Hepatocyte (in vitro differentiated cells): ENCODE data around the gene MYH7B. TPM values are rescaled to one million over a fixed set of nuclear protein-coding genes. Genes with fewer than 3 reads are reported as not detected.

Source experiments
- DNase-seq: peaks from one replicate; pipeline ENCODE4 v3.0.0-alpha.2; 2016; ENCODE audit warnings: low spot score
- H2AFZ ChIP-seq: fragments of 200-600 bp; sonication (generic); 2 replicates; pipeline ENCODE4 v1.6.0; 2016; ENCODE audit warnings: antibody characterized with exemption, mild to moderate bottlenecking
- H3K27ac ChIP-seq: fragments of 200-600 bp; sonication (generic); 2 replicates; pipeline ENCODE4 v1.5.1; 2016; ENCODE audit warnings: mild to moderate bottlenecking
- H3K27me3 ChIP-seq: fragments of 200-600 bp; sonication (generic); 2 replicates; pipeline ENCODE4 v1.6.1; 2016
- H3K36me3 ChIP-seq: fragments of 200-600 bp; sonication (generic); replicated peaks from 2 replicates; pipeline ENCODE4 v1.5.1; 2016; ENCODE audit warnings: low read depth; ENCODE audit not compliant: insufficient read depth
- H3K4me1 ChIP-seq: fragments of 200-600 bp; sonication (generic); 2 replicates; pipeline ENCODE4 v1.5.1; 2016; ENCODE audit warnings: mild to moderate bottlenecking, moderate library complexity; ENCODE audit not compliant: insufficient read depth
- H3K4me2 ChIP-seq: fragments of 200-600 bp; sonication (generic); 2 replicates; pipeline ENCODE4 v1.6.0; 2016
- H3K4me3 ChIP-seq: fragments of 200-600 bp; sonication (generic); 2 replicates; pipeline ENCODE4 v1.5.1; 2016; ENCODE audit warnings: mild to moderate bottlenecking
- H3K79me2 ChIP-seq: fragments of 200-600 bp; sonication (generic); 2 replicates; pipeline ENCODE4 v1.6.0; 2017; ENCODE audit warnings: mild to moderate bottlenecking
- H3K9me2 ChIP-seq: fragments of 200-600 bp; sonication (generic); replicated peaks from 2 replicates; pipeline ENCODE4 v1.6.0; 2017; ENCODE audit warnings: mild to moderate bottlenecking; ENCODE audit not compliant: insufficient read depth
- H3K9me3 ChIP-seq: fragments of 200-600 bp; sonication (generic); 2 replicates; pipeline ENCODE4 v1.5.1; 2016; ENCODE audit warnings: low read depth, mild to moderate bottlenecking
- H4K20me1 ChIP-seq: fragments of 200-600 bp; sonication (generic); 2 replicates; pipeline ENCODE4 v1.6.0; 2016; ENCODE audit warnings: mild to moderate bottlenecking; ENCODE audit not compliant: insufficient read depth, poor library complexity, severe bottlenecking
- EZH2 ChIP-seq: fragments of 200-600 bp; sonication (generic); IDR thresholded peaks from 2 replicates; pipeline ENCODE4 v1.6.1; 2016; ENCODE audit warnings: antibody characterized with exemption, mild to moderate bottlenecking, borderline replicate concordance
- EZH2phosphoT487 ChIP-seq: fragments of 200-600 bp; sonication (generic); IDR thresholded peaks from one replicate; pipeline ENCODE4 v1.6.1; 2018; ENCODE audit warnings: antibody characterized with exemption, mild to moderate bottlenecking, low read depth, moderate library complexity; ENCODE audit not compliant: unreplicated experiment, severe bottlenecking
- WGBS: methylation state at CpG from one replicate; pipeline ENCODE4 v1.1.6; 2016; ENCODE audit warnings: low lambda C conversion rate; ENCODE audit errors: missing lambda C conversion rate; 5-methylcytosine and 5-hydroxymethylcytosine counted together
- polyA plus RNA-seq: library from polyadenylated mRNA; unstranded; fragments of >200 nt; fragmentation: Nextera tagmentation; extraction: Ambion mirVana; gene quantifications from 2 replicates; pipeline ENCODE4 v1.2.1, GENCODE V29; 2016
- total RNA-seq: library from RNA; depleted of rRNA; stranded (reverse); fragments of >200 nt; gene quantifications from 2 replicates; pipeline ENCODE4 v1.2.3, GENCODE V29; 2014
- TF ChIP-seq, protein P1 (sequence below): fragments of 200-600 bp; sonication (generic); IDR thresholded peaks from 2 replicates; pipeline ENCODE4 v1.5.1; 2016; ENCODE audit warnings: antibody characterized with exemption, mild to moderate bottlenecking; ENCODE audit not compliant: poor library complexity

MYH7B gene
- total and polyA plus RNA-seq, 2 experiments from 2014 or later, result 0.07 to 0.42 TPM

DNA sequence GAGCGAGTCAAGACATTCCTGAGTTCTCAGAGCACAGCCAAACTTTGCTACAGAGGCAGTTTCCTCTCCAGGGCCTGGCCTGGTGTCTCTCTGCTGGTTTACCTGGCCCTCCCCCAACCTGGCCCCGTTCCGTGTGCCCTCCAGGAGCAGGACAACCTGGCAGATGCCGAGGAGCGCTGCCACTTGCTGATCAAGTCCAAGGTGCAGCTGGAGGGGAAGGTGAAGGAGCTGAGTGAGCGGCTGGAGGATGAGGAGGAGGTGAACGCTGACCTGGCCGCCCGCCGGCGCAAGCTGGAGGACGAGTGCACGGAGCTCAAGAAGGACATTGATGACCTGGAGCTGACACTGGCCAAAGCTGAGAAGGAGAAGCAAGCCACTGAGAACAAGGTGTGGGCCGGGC lies 39.5 kb downstream of the MYH7B start:
- H3K27me3 ChIP-seq, result no peaks in the 10 kb centered on the region
- no peaks in the 10 kb centered on the region for H3K36me3 ChIP-seq
- no peaks in the 10 kb centered on the region for H3K79me2 ChIP-seq
- no peak overlapping the region for H2AFZ ChIP-seq
- no peaks in the 10 kb centered on the region for H3K9me3 ChIP-seq
- H3K4me2 ChIP-seq, result no peak overlapping the region
- TF ChIP-seq, protein P1, sequence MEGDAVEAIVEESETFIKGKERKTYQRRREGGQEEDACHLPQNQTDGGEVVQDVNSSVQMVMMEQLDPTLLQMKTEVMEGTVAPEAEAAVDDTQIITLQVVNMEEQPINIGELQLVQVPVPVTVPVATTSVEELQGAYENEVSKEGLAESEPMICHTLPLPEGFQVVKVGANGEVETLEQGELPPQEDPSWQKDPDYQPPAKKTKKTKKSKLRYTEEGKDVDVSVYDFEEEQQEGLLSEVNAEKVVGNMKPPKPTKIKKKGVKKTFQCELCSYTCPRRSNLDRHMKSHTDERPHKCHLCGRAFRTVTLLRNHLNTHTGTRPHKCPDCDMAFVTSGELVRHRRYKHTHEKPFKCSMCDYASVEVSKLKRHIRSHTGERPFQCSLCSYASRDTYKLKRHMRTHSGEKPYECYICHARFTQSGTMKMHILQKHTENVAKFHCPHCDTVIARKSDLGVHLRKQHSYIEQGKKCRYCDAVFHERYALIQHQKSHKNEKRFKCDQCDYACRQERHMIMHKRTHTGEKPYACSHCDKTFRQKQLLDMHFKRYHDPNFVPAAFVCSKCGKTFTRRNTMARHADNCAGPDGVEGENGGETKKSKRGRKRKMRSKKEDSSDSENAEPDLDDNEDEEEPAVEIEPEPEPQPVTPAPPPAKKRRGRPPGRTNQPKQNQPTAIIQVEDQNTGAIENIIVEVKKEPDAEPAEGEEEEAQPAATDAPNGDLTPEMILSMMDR, result no peak
- TF ChIP-seq EZH2phosphoT487 (no peak), EZH2 (no peak)
- no peak overlapping the region for H3K27ac ChIP-seq
- WGBS, result 97% methylated on average over 14 of the region's 14 CpGs
- H4K20me1 ChIP-seq, result no peaks in the 10 kb centered on the region
- H3K4me1 ChIP-seq, result no peaks in the 10 kb centered on the region
- no peak overlapping the region for H3K4me3 ChIP-seq
- DNase-seq, result no peak
- H3K9me2 ChIP-seq, result no peaks in the 10 kb centered on the region

DNA sequence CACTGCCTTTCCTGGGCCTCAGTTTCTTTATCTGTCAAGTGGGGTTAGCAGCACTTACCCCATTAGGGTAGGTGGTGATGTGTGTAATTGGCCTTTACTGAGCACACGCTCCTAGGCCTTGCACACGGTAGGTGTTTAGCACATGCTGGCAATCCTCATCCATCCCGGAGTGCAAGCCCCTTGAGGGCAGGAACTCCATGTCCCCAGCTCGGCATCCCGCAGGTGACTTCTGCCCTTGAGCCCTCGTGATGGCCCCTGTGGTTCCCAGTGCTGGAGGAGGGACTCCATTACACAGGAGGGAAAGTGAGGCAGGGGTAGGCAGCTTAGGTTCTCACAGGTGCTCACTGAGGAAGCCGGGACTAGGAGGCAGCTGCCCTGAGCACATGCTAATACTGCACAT lies 40.0 kb downstream of the MYH7B start:
- Histone ChIP-seq H3K79me2 (no peaks in the 10 kb centered on the region), H3K4me3 (no peak overlapping the region), H2AFZ (no peak overlapping the region), H3K4me1 (no peaks in the 10 kb centered on the region), H4K20me1 (no peaks in the 10 kb centered on the region), H3K9me3 (no peaks in the 10 kb centered on the region), H3K4me2 (no peak overlapping the region), H3K27me3 (no peaks in the 10 kb centered on the region), H3K27ac (no peak overlapping the region), H3K36me3 (no peaks in the 10 kb centered on the region), H3K9me2 (no peaks in the 10 kb centered on the region)
- DNase-seq, result no peak
- 86% methylated on average over 7 of the region's 7 CpGs for WGBS
- TF ChIP-seq, protein P1, result no peak
- TF ChIP-seq EZH2 (no peak), EZH2phosphoT487 (no peak)

- TF ChIP-seq EZH2 (no peak), EZH2phosphoT487 (no peak)
- TF ChIP-seq, protein P1, result no peak
- no peak for DNase-seq
- Histone ChIP-seq H3K9me2 (no peaks in the 10 kb centered on the region), H3K36me3 (no peaks in the 10 kb centered on the region), H3K4me1 (no peaks in the 10 kb centered on the region), H3K9me3 (no peaks in the 10 kb centered on the region), H3K79me2 (no peaks in the 10 kb centered on the region), H2AFZ (no peak overlapping the region), H3K27ac (no peak overlapping the region), H3K27me3 (no peaks in the 10 kb centered on the region), H4K20me1 (no peaks in the 10 kb centered on the region), H3K4me3 (no peak overlapping the region), H3K4me2 (no peak overlapping the region)
- WGBS, result 98% methylated on average over 26 of the region's 26 CpGs
Observed at GRCh38 chr20:34996243-34997028, 40.8 kb downstream of the MYH7B start.
